ENCODE measurements around the gene NLRP3. TPM values are rescaled to one million over a fixed set of nuclear protein-coding genes. Genes with fewer than 3 reads are reported as not detected.

The NLRP3 gene
- total RNA-seq, 4 donors from 2014 or later, result 0.75 to 1.7 (median 0.82) TPM; not detected in 1

- intact Hi-C loops (cut with DNase I; ENCODE audit: low total_unique reads), result no loop called here
- H3K4me1 ChIP-seq, result peaks cover 0 to 7% (median 3%) of the 10 kb centered on the region in 4 donors
- peak; percentile 37 for DNase-seq
- no peaks in the 10 kb centered on the region for H3K27me3 ChIP-seq
- H3K9me3 ChIP-seq, result no peaks in the 10 kb centered on the region
- TF ChIP-seq CTCF (IDR thresholded peaks at IDR 0.05) (no peak), POLR2A (IDR thresholded peaks at IDR 0.05) (no peak), EP300 (IDR thresholded peaks at IDR 0.05; ENCODE audit: low read depth) (no peak), POLR2AphosphoS5 (IDR thresholded peaks at IDR 0.05) (no peak)
- no peaks in the 10 kb centered on the region for H3K36me3 ChIP-seq
- no peak overlapping the region for H3K4me3 ChIP-seq
- H3K27ac ChIP-seq, result peak overlapping the region in 2 of 4 donors; percentile 31 to 33
- in situ Hi-C loops (cut with MboI; ENCODE audit: low pct_ligation_motif_present in 1 of 4, low pct_unique_long_range_greater_than_20kb in 1 of 4, low sequenced_read_pairs in 3 of 4), result no loop called here
- 59% methylated on average over 10 of the region's 10 CpGs; no CpG with 5 or more reads in 1 of the 2 donors for WGBS, 2 donors (ENCODE audit: low coverage in 1 of 2)
Observed at GRCh38 chr1:247407180-247407616, 8.8 kb upstream of the NLRP3 start.

- intact Hi-C loops (cut with DNase I; ENCODE audit: low total_unique reads), result no loop called here
- no peak for DNase-seq
- in situ Hi-C loops (cut with MboI; ENCODE audit: low pct_ligation_motif_present in 1 of 4, low pct_unique_long_range_greater_than_20kb in 1 of 4, low sequenced_read_pairs in 3 of 4), result no loop called here
- Histone ChIP-seq H3K27me3 (no peaks in the 10 kb centered on the region), H3K27ac (no peak overlapping the region), H3K4me3 (no peak overlapping the region), H3K36me3 (no peaks in the 10 kb centered on the region), H3K4me1 (peaks cover 0 to 4% (median 0%) of the 10 kb centered on the region in 4 donors), H3K9me3 (no peaks in the 10 kb centered on the region)
- TF ChIP-seq EP300 (IDR thresholded peaks at IDR 0.05; ENCODE audit: low read depth) (no peak), POLR2A (IDR thresholded peaks at IDR 0.05) (no peak), CTCF (IDR thresholded peaks at IDR 0.05) (no peak), POLR2AphosphoS5 (IDR thresholded peaks at IDR 0.05) (no peak)
- 41 to 45% methylated on average over 4 to 5 of the region's 5 CpGs for WGBS, 2 donors (ENCODE audit: low coverage in 1 of 2)
Observed at GRCh38 chr1:247408100-247408499, 7.9 kb upstream of the NLRP3 start.

- Histone ChIP-seq H3K36me3 (no peaks in the 10 kb centered on the region), H3K4me1 (peaks cover 0 to 4% (median 0%) of the 10 kb centered on the region in 4 donors), H3K9me3 (no peaks in the 10 kb centered on the region), H3K27me3 (no peaks in the 10 kb centered on the region), H3K4me3 (no peak overlapping the region), H3K27ac (no peak overlapping the region)
- in situ Hi-C loops (cut with MboI; ENCODE audit: low pct_ligation_motif_present in 1 of 4, low pct_unique_long_range_greater_than_20kb in 1 of 4, low sequenced_read_pairs in 3 of 4), result no loop called here
- 63 to 69% methylated on average over 2 to 11 of the region's 11 CpGs for WGBS, 2 donors (ENCODE audit: low coverage in 1 of 2)
- no peak for TF ChIP-seq POLR2A (IDR thresholded peaks at IDR 0.05)
- TF ChIP-seq POLR2AphosphoS5 (IDR thresholded peaks at IDR 0.05), result no peak
- no peak for DNase-seq
- intact Hi-C loops (cut with DNase I; ENCODE audit: low total_unique reads), result no loop called here
Observed at GRCh38 chr1:247409869-247410544, 6.0 kb upstream of the NLRP3 start.

- TF ChIP-seq CTCF (IDR thresholded peaks at IDR 0.05) (no peak), POLR2AphosphoS5 (IDR thresholded peaks at IDR 0.05) (no peak), EP300 (IDR thresholded peaks at IDR 0.05; ENCODE audit: low read depth) (no peak), POLR2A (IDR thresholded peaks at IDR 0.05) (no peak)
- Histone ChIP-seq H3K27ac (no peak overlapping the region), H3K9me3 (no peaks in the 10 kb centered on the region), H3K4me1 (peaks cover 0 to 4% (median 0%) of the 10 kb centered on the region in 4 donors), H3K4me3 (no peak overlapping the region), H3K27me3 (no peaks in the 10 kb centered on the region), H3K36me3 (no peaks in the 10 kb centered on the region)
- in situ Hi-C loops (cut with MboI; ENCODE audit: low pct_ligation_motif_present in 1 of 4, low pct_unique_long_range_greater_than_20kb in 1 of 4, low sequenced_read_pairs in 3 of 4), result no loop called here
- intact Hi-C loops (cut with DNase I; ENCODE audit: low total_unique reads), result no loop called here
- WGBS, 2 donors (ENCODE audit: low coverage in 1 of 2), result 81 to 86% methylated on average over 11 to 13 of the region's 13 CpGs
- DNase-seq, result no peak
Observed at GRCh38 chr1:247411621-247412327, 4.2 kb upstream of the NLRP3 start.
